GM12865 (cell line): ENCODE measurements around the gene ANKRD18A.
"Not testable (repeated sequence)": the region's sequence is repeated elsewhere in the genome, so short reads cannot be mapped to it uniquely, and the experiment has no call there.

Experiments
- DNase-seq: peaks from one replicate; pipeline ENCODE4 v3.0.0; 2010; ENCODE audit warnings: low read depth
- H3K4me3 ChIP-seq: 2 replicates; pipeline ENCODE4 v1.5.1; 2011; ENCODE audit warnings: mild to moderate bottlenecking, low read depth, low read length, control low read depth
- TF ChIP-seq, protein P1 (sequence below): IDR thresholded peaks from 2 replicates; pipeline ENCODE4 v1.5.1; 2011; ENCODE audit warnings: low read length, control low read depth, low read depth, inconsistent platforms; ENCODE audit not compliant: insufficient read depth; ENCODE audit errors: missing control alignments

The ANKRD18A gene

DNA sequence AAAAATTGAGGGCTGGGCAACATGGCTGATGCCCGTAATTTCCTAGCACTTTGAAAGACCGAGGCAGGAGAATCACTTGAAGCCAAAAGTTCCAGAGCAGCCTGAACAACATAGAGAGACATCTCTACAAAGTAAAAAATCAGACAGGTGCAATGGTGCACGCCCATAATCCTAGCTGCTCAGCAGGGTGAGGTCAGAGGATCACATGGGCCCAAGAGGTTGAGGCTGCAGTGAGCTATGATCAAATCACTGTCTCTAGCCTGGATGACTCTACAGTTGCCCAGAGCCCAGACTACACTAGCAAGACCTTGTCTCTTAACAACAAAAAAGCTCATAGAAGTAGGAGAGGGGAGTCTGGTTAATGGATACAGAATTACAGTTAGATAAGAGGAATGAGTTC is 40.3 kb downstream of the ANKRD18A start:
- DNase-seq, H3K4me3 ChIP-seq: not testable (repeated sequence)

DNA sequence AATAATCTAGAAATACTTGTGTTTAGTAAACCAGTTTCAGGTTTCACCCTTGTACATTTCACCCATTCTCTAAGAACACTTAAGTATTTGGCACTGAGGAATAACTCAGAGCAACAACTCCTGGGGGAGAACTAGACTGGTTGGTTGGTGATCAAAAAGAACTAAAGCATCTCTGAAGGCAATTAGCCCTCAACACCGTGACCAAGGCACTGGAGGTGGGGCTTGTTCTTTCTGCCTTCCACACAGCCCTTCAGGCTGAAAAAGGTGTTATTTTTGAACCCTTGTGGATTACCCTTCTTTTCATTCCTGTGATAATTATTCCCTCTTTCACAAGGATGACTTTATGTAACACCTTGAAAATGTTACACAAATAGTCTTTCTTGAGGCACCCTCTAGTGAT is 44.2 kb downstream of the ANKRD18A start:
- H3K4me3 ChIP-seq, DNase-seq: not testable (repeated sequence)

DNA sequence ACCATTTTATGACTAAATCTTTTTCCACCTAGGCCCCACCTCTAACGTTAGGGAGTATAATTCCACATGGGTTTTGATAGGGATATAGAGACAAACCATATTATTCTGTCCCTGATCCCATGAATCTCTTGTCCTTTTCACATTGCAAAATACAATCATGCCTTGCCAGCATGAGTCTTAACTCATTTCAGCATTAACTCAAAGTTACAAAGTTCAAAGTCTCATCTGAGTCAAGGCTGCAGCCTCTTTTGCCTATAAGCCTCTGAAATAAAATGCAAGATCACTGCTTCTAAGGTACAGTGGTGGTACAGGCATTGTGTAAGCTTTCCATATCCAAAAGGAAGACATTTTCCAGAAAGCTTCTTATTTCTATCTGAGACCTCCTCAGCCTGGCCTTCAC is 54.3 kb downstream of the ANKRD18A start:
- DNase-seq, H3K4me3 ChIP-seq: not testable (repeated sequence)

DNA sequence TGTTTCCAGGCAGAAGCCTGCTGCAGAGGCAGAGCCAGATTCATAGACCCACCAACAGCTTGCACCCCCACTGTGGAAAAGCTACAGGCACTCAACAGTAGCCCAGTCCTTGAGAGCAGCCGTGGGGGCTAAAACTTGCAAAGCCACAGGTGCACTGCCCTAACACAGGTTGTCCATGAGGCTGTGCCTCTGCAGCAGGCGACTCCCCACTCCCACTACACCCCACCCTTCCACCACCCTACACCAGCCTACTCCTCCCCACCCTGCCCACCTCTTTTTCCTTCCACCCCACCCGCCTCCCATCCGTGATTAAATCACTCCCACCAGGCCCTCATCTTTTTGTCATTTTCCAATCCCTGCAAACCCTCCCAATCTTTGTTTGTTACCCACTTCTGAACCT is 55.2 kb downstream of the ANKRD18A start:
- not testable (repeated sequence) for H3K4me3 ChIP-seq, DNase-seq

DNA sequence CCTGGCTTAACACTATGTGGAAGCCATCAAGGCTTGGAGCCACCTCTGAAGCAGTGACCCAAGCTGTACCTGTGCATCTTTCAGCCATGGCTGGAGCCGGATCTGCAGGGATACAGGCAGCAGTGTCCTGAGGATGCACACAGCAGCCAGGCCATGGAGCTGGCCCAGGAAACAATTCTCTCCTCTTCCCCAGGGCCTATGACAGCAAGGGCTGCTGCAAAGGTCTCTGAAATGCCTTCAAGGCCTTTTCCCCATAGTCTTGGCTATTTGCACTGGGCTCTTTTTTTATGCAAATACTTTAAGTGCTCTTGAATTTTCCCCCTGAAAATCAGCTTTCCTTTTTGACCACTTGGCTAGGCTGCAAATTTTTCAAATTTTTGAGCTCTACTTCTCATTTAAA is 56.5 kb downstream of the ANKRD18A start:
- DNase-seq, H3K4me3 ChIP-seq: not testable (repeated sequence)

DNA sequence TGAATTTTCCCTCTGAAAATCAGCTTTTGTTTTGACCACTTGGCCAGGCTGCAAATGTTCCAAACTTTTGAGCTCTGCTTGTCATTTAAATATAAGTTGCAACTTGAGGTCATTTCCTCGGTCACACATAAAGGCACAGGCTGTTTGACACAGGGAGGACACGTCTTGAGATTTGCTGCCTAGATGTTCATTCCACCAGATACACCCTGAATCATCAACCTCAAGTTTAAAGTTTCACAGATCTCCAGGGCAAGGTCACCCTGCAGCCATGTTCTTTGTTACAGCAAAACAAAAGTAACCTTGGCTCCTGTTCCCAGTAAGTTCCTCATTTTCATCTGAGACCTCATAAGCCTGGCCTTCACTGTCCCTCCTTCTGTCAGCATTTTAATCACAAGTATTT is 59.3 kb downstream of the ANKRD18A start:
- not testable (repeated sequence) for DNase-seq, H3K4me3 ChIP-seq

DNA sequence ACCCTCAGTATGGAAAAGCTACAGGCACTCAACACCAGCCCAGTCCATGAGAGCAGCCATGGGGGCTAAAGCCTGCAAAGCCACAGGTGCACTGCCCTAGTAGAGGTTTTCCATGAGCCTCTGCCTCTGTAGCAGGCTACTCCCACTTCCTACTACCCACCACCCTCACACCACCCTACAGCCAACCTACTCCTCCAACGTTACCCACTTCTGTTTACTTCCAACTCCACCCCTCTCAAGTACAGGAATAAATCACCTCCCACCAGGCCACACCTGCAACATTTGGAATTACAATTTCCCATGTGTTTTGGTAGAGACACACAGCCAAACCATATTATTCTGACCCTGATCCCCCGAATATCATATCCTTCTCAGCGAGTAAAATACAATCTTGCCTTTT is 61.2 kb downstream of the ANKRD18A start:
- not testable (repeated sequence) for DNase-seq, H3K4me3 ChIP-seq

DNA sequence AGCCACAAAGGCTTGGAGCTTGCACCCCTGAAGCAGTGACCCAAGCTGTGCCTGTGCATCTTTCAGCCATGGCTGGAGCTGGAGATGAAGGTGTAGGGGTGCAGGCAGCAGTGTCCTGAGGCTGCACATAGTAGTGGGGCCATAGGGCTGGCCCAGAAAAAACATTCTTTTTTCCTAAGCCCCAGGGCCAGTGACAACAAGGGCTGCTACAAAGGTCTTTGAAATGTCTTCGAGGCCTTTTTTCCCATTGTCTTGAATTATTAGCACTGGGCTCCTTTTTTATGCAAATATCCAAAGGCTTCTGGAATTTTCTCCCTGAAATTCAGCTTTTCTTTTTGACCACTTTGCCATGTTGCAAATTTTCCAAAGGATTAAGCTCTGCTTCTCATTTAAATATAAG is 62.6 kb downstream of the ANKRD18A start:
- not testable (repeated sequence) for DNase-seq, H3K4me3 ChIP-seq

DNA sequence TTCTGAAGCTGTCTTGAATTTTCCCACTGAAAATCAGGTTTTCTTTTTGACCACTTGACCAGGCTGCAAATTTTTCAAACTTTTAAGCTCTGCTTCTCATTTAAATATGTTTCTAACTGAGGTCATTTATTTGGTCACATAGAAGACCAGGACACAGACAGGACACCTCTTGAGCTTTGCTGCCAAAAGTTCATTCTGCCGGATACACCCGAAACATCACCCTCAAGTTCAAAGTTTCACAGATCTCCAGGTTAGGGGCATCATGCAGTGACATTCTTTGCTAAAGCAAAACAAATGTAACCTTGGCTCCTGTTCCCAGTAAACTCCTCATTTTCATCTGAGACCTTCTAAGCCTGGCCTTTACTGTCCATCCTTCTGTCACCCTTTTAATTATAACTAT is 65.4 kb downstream of the ANKRD18A start:
- H3K4me3 ChIP-seq, DNase-seq: not testable (repeated sequence)

DNA sequence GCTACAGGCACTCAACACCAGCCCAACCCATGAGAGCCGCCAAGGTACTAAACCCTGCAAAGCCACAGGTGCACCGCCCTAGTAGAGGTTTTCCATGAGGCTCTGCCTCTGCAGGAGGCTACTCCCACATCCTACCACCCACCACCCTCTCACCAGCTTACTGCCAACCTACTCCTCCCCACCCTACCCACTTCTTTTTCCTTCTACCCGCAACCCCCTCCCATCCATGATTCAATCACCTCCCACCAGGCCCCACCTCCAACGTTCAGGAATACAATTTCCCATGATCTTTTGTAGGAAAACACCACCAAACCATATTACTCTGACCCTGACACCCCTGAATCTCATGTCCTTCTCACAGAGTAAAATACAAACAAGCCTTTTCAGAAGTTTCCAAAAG is 67.4 kb downstream of the ANKRD18A start:
- H3K4me3 ChIP-seq = not testable (repeated sequence)

DNA sequence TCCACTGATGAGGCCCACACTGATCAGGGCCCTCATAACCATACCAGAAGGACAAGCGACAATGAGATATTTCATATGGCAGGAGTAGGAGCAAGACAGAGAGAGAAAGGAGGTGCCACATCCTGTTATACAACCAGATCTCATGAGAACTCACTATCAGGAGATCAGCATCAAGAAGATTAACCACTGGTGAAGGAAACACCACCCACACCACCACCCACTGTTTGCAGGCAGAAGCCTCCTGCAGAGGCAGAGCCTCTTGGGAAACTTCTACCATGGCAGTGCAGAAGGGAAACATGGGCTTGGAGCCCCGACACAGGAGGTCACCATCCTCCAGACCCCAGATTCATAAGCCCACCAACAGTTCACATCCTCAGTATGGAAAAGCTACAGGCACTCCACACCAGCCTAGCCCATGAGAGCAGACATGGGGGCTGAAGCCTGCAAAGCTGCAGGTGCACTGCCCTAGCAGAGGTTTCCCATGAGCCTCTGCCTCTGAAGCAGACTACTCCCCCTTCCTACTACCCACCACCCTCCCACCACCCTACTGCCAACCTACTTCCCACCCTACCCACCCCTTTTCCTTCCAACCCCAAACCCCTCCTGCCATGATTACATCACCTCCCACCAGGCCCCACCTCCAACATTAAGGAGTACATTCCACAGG is 73.8 kb downstream of the ANKRD18A start:
- DNase-seq, H3K4me3 ChIP-seq: not testable (repeated sequence)

More for the DNA sequence above, 67.4 kb downstream of the ANKRD18A start:
- not testable (repeated sequence) for DNase-seq

DNA sequence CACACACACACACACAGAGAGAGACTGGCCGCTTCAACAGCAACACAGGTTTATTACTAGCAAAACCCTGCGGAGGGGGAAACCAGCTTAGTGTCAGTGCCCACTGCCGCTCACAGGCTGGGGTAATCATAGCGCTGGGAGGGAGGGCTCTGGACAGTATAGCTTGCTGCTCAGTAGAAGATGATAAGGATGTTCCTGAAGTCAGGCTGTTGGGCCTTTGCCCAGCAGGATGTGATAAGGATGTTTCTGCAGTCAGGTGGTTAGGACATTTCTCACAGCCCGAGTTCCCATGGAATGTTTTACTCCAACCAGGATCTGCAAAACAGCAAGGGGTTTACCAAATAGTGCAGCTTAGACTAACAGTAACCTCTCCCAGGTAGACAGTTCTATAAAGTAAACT is 79.9 kb downstream of the ANKRD18A start:
- H3K4me3 ChIP-seq, DNase-seq: not testable (repeated sequence)

DNA sequence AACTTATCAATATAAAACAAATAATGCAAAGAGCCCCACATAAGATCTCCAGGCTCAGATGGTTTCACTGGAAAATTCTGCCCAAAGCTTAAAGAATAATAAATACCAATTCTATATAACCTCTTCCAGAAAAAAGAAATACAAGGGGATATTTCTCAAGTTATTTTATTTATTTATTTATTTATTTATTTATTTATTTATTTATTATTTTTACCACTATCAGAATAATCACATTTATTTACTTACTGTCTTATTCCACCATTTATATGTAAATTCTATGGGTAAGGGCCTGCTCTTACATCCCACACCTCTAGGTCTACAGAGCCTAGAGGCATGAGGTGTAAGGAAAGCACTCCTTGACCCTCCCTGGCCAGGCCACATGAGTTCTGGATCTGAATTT is 91.1 kb downstream of the ANKRD18A start:
- no peak overlapping the region for H3K4me3 ChIP-seq
- no peak for DNase-seq
- TF ChIP-seq, protein P1, sequence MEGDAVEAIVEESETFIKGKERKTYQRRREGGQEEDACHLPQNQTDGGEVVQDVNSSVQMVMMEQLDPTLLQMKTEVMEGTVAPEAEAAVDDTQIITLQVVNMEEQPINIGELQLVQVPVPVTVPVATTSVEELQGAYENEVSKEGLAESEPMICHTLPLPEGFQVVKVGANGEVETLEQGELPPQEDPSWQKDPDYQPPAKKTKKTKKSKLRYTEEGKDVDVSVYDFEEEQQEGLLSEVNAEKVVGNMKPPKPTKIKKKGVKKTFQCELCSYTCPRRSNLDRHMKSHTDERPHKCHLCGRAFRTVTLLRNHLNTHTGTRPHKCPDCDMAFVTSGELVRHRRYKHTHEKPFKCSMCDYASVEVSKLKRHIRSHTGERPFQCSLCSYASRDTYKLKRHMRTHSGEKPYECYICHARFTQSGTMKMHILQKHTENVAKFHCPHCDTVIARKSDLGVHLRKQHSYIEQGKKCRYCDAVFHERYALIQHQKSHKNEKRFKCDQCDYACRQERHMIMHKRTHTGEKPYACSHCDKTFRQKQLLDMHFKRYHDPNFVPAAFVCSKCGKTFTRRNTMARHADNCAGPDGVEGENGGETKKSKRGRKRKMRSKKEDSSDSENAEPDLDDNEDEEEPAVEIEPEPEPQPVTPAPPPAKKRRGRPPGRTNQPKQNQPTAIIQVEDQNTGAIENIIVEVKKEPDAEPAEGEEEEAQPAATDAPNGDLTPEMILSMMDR = no peak

DNA sequence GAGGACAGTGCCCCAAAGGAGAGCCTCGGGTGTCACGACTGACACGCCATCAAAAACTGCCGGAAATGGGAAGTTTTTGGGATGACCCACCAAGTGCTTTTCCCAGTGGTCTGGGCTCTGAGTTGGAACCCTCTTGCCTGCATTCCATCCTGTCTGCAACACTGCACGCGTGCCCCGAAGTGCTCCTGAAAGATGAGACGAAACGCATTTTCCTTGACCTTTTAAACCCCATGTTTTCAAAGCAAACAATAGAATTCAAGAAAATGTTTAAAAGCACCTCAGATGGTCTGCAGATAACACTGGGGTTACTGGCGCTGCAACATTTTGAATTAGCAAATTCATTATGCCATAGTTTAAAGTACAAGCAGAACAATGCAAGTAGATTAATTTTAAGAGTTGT is 92.9 kb downstream of the ANKRD18A start:
- no peak overlapping the region for H3K4me3 ChIP-seq
- TF ChIP-seq, protein P1 = no peak
- DNase-seq = no peak
